Stimulated activated naive CD4-positive, alpha-beta T cell treated with Interleukin-2 at 50 U/mL for 16 hours (primary cell): ENCODE measurements around the gene LRRC8E.
A peak's percentile ranks its signal among the peaks of the same experiment; 100 is the strongest.
"Not testable (repeated sequence)": the region's sequence is repeated elsewhere in the genome, so short reads cannot be mapped to it uniquely, and the experiment has no call there.

Source experiments
- DNase-seq: peaks from one replicate; lab custom pipeline; 2025; lab: John Stamatoyannopoulos, UW

LRRC8E gene

DNA sequence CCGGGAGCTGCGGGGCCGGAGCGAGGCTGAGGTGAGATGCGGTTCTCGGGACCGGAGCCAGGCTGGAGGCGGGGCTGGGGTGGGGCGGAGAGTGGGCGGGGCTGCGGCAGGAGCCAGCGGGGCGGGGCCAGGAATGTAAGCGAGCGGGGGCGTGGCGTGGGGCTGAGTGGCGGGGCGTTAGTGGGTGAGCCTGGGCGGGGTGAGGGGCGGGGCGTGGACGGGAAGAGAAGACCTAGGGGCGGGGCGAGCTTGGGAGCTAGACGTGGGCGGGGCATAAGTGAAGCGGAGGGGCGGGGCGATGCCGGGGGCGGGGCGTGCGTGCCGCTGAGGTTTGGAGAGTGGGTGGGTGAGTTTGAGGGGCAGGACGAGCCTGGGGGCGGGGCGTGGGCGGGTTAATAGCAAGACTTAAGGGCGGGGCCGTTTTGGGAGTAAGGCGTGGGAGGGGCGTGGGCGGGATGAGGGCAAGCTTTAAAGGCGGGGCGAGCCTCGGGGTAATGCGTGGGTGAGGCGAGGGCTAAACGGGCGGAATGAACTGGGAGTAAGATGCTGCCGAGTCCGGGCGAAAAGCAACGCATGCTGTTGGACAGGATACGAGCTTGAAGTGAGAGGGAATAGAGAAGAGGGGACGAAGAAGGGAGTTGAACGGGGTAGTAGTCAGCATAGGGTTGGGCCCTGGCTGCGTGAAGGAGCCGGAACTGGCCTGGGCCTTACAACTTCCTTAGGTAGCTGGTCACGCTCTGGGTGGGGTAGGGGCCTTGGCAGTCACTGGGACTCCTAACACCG is 32.4 kb downstream of the LRRC8E start:
- DNase-seq: peak; percentile 99

DNA sequence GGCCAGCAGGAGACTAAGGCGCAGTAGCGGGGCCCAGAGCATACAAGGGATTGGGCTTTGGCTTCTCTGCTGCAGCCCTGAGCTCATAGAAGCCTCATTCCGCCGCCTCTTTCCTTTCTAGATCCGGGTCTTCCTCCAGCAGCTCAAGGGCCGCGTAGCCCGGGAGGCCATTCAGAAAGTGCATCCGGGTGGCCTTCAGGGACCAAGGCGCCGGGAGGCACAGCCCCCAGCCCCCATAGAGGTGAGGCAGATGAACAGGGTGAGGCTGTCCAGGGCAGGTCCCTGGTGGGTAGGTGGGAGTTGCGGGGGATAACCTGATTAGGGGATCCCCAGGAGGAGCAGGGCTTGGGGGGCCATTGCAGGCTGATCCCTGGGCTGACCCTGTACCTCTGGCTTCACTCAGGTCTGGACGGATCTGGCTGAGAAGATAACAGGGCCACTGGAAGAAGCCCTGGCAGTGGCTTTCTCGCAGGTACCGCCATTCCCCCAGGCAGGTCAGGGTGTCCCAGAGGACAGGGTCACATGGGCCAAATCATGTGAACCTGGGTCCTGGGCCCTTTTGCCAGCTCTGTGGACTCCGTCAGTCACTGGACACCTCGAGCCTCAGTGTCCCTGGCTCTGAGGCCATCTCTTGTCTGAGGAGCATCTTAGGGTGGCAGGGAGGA is 33.1 kb downstream of the LRRC8E start:
- DNase-seq: no peak

GRCh38 chr19:7921967-7922835 is 33.9 kb downstream of the LRRC8E start:
- DNase-seq: no peak

DNA sequence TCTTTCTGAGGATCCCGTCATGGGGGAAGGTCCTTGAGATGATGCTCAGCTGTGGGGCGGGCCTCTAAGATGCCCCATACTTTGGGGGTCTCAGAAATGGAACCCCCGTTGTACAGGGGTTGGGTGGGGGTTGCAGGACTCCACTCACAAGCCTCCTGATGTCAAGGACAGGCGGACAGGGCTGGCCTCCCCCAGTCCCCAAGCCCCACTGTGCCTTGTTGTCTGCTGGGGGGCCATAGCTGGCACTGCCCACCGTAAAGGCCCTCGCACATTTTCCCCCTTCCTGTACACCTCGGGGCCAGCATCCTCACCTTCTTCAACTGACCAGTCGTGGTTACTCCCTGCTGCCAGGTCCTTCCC is 34.5 kb downstream of the LRRC8E start:
- no peak for DNase-seq

- no peak for DNase-seq
Observed at GRCh38 chr19:7923295-7924191, 35.2 kb downstream of the LRRC8E start.

GRCh38 chr19:7924241-7924640 is 35.9 kb downstream of the LRRC8E start:
- DNase-seq: no peak

DNA sequence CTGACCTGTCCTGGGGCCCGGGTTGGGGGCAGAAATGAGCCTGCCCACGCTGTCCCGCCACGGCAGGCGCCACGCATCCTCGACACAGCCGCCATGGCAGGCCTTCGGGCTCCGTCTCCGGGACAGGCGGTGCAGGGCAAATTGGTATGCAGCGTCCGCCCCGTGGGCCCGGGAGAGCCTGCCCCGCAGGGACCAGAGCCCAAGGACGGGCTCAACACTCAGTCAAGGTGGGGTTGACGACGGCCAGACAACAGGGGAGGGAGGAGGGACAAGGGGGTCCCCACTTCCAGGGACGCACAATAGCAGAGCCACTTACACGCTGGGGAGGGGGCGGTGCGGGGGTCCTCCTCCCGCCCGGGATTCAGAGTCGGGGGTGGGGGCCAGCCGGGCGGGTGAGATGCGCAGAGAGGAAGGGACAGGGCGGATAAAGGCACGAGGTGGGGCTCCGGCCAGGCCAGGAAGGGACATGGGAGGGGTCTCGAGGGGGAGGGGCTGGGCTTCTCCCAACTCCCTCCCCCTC is 36.4 kb downstream of the LRRC8E start:
- no peak for DNase-seq

DNA sequence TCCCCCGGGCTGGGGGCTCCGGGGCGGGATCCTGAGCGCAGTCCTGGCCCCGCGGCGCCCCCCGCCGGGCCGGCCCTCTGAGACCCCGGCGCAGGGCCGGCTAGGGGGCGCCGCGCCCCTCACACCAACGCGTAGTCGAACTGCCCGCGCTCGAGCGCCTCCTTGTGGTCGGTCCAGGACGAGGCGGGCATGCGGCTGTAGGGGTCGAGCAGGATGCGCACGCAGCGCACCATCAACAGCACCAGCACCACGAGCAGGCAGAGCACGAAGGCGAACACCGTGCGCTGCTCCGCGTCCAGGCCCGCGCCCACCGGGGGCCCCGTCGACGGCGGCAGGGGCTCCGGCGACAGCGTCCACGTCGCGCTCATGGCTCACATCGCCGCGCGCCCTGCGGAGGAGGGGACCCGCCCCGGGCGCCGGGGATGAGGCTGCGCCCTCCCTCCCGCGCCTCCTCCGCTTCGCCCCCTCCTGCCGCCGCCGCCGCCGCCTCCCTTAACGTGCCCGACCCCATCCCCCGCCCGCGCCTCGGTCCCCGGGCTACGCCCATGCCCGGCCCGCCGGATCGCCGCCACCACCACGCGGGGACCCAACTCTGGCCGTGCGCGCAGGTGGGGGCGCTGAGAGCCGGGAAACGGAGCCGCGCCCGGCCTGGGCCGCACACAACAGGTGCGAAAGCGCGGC is 37.0 kb downstream of the LRRC8E start:
- DNase-seq: peak; percentile 69

DNA sequence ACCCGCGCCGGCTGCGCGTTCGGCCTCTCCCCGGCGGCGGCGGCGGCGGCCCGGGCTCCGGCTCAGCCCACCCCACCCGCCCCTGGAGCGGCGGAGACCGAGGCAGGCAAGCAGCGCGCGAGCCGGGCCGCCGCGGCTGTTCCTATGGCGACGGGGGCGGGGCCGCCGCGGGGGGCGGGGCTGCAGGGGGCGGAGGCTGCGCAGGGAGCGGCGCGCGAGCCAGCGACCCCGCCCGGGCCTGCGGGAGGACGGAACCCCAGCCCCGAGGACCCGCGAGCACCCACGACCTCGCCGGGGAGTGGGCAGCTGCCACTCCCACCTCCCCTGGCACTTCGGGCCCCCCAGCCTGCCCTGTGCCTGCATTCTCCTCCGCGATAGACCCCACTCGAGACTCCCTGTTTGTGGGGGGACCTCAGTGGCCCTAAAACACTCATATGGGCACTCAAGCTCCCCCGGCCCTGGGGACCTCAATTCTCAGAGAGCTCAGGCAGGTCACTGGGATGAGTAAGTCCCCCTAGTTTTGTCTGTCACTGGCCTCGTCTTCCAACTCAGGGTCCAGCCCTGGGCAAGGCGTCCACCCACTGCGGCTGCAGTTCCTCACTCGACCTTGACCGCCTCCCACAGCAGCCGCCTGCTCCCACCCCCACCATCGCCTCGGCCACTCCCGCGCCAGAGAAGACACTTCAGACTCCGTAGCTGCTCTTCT is 37.9 kb downstream of the LRRC8E start, which contains the start of gene CTXN1:
Gene CTXN1 (minus strand): TSS at position 115 of the 706 bp plus-strand sequence. CDS start 597 bp downstream, outside the sequence.
- DNase-seq: peak; percentile 57

GRCh38 chr19:7926727-7927604 is 38.7 kb downstream of the LRRC8E start:
- DNase-seq: no peak

DNA sequence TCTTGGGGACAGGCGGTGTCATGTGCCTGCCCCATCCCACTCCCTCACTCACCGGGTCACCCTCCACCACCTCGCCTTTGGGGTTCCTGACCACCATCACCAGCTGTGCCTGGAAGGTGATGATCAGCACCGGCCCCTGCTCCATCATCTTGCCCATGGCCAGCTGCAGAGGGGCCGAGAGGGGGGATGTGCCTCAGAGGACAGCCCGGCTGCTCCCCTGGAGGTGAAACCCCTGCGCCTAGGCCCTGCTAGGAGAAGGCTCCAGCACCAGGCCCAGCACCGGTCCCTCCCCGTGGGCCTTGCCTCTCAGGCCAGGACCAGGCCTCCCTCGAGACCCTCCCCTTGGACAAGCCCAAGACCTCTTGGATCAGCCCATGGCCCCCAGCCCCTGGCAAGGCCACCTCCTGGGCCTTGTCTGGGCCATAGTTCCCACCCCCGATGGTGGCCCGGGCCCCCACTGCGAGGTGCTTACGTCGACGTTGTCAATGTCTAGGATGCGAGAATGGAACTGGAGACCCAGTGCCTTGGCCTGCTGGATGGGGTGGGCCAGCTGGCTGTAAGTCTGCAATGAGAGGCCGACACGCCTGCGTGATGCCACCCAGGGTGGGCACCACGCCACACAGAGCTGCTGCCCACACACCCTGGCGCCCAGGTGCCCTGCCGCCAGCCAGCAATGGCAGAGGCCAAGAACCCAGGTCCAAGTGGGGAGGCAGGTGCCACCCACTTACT is 39.5 kb downstream of the LRRC8E start:
- DNase-seq: no peak

DNA sequence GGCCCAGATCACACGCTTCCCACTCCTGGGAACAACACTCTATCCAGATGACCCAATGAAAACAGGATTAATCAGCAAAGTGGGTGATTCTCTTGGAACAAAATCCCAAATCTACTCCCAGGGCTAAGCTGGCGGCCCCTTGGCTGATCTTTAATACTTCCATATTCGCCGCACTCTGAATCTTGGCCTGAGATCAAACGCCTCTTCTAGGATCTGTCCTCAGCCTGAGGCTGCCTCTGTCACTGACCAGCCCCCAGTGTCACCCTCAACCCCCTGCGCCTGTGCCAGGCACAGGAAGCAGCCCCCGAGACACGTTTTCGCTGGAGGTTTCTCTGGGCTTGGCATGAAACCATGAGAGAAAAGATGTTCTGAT is 40.0 kb downstream of the LRRC8E start:
- no peak for DNase-seq

GRCh38 chr19:7928741-7929701 is 40.7 kb downstream of the LRRC8E start:
- peak; percentile 52 for DNase-seq

GRCh38 chr19:7930030-7930429 is 41.7 kb downstream of the LRRC8E start:
- not testable (repeated sequence) for DNase-seq

DNA sequence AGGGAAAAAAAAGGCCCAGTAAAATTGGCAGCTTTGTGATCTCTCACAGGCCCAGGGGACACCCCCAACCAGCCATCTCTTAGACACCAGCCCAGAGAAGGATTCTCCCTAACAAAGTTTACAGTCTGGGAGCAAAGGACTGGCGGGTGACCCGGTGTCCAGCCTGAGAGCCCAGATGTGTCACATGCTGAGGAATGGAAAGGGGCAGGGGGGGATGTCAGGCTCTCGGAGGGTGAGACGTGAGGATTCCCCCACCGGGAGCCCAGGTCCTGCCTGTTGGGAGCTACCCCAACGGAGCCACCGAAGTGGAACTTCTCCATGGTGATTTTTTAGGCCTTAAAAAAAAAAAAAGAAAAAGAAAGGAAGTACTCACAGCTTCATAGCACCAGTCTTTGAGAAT is 42.5 kb downstream of the LRRC8E start:
- DNase-seq: no peak

DNA sequence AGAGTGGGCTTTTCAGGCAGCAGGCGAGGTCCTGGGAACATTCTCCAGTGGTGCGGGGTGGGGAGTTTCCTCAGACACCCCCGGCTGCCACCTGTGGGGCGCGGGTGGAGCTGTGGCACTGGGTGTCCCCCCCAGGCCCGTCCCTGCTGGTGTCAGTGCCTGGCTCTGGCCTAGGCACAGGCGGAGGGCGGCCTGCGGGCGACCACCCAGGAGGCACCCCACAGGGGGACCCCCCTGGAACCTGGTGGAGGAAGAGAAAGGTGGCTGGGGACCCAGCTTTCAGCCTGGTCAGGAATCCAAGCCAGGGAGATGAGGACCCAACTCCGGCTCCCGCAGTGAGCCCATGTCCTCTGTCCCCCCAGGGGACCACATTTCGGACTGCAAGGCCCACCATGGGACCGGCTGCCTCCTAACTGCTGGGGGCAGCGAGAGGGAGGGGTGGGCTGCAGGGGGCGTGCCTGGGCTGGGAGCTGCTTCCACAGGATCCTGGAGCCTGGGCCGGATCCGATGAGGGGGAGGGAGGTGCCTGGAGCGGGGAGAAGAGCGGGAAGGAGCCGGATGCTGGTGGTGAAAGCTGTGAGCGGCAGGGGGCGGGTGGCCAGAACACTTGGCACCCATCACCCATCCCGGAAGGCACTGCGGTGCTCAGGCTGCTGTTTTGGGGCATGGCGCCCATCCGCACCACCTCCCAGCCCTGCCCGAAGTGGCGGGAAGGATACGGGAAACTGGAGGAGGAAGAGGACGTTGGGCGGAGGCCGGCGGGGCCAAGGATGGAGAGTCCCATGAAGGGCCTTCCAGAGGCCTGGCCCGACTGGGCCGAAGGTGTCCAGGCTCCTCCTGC is 43.1 kb downstream of the LRRC8E start:
- DNase-seq: no peak
